Type B pancreatic cell (in vitro differentiated cells): Measurements from ENCODE around the gene MT1M. TPM values are rescaled to one million over a fixed set of nuclear protein-coding genes. Genes with fewer than 3 reads are reported as not detected.
A peak's percentile ranks its signal among the peaks of the same experiment; 100 is the strongest.

Source experiments
- DNase-seq: peaks from one replicate; pipeline ENCODE4 v3.0.0; 2021; ENCODE audit warnings: mixed read lengths; ENCODE audit not compliant: unreplicated experiment; ENCODE audit errors: extremely low spot score
- H3K27ac Mint-ChIP-seq: 2 replicates; pipeline ENCODE4 v1.8.0; 2021; ENCODE audit warnings: mild to moderate bottlenecking, mixed read lengths
- H3K27me3 Mint-ChIP-seq: 2 replicates; pipeline ENCODE4 v1.8.0; 2021; ENCODE audit warnings: mixed read lengths
- H3K36me3 Mint-ChIP-seq: 2 replicates; pipeline ENCODE4 v1.8.0; 2021; ENCODE audit warnings: mixed read lengths
- H3K4me1 Mint-ChIP-seq: one replicate; pipeline ENCODE4 v1.8.0; 2021; ENCODE audit warnings: mixed read lengths; ENCODE audit not compliant: unreplicated experiment
- H3K4me3 Mint-ChIP-seq: 2 replicates; pipeline ENCODE4 v1.8.0; 2021; ENCODE audit warnings: mild to moderate bottlenecking, mixed read lengths
- H3K9me3 Mint-ChIP-seq: 2 replicates; pipeline ENCODE4 v1.8.0; 2021; ENCODE audit warnings: mixed read lengths
- total RNA-seq: library from RNA; stranded (reverse); gene quantifications from 2 replicates; pipeline ENCODE4 v1.2.1, GENCODE V29; 2021; ENCODE audit warnings: low replicate concordance
- TF ChIP-seq, protein P1 (sequence below): fragments of 200-600 bp; sonication (generic); conservative IDR thresholded peaks from 2 replicates; pipeline ENCODE4 v1.5.0; 2021; ENCODE audit warnings: antibody characterized with exemption, mild to moderate bottlenecking

Gene MT1M
- total RNA-seq, 1 donor from 2014 or later, result not detected

GRCh38 chr16:56636616-56637413, 4.4 kb downstream of the MT1M start:
- Mint-ChIP-seq H3K36me3 (no peaks in the 10 kb centered on the region), H3K4me3 (no peak overlapping the region), H3K27ac (no peak overlapping the region), H3K27me3 (peaks cover 96% of the 10 kb centered on the region), H3K9me3 (no peaks in the 10 kb centered on the region), H3K4me1 (peaks cover 9% of the 10 kb centered on the region)
- no peak for DNase-seq
- TF ChIP-seq, protein P1, sequence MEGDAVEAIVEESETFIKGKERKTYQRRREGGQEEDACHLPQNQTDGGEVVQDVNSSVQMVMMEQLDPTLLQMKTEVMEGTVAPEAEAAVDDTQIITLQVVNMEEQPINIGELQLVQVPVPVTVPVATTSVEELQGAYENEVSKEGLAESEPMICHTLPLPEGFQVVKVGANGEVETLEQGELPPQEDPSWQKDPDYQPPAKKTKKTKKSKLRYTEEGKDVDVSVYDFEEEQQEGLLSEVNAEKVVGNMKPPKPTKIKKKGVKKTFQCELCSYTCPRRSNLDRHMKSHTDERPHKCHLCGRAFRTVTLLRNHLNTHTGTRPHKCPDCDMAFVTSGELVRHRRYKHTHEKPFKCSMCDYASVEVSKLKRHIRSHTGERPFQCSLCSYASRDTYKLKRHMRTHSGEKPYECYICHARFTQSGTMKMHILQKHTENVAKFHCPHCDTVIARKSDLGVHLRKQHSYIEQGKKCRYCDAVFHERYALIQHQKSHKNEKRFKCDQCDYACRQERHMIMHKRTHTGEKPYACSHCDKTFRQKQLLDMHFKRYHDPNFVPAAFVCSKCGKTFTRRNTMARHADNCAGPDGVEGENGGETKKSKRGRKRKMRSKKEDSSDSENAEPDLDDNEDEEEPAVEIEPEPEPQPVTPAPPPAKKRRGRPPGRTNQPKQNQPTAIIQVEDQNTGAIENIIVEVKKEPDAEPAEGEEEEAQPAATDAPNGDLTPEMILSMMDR, result no peak

DNA sequence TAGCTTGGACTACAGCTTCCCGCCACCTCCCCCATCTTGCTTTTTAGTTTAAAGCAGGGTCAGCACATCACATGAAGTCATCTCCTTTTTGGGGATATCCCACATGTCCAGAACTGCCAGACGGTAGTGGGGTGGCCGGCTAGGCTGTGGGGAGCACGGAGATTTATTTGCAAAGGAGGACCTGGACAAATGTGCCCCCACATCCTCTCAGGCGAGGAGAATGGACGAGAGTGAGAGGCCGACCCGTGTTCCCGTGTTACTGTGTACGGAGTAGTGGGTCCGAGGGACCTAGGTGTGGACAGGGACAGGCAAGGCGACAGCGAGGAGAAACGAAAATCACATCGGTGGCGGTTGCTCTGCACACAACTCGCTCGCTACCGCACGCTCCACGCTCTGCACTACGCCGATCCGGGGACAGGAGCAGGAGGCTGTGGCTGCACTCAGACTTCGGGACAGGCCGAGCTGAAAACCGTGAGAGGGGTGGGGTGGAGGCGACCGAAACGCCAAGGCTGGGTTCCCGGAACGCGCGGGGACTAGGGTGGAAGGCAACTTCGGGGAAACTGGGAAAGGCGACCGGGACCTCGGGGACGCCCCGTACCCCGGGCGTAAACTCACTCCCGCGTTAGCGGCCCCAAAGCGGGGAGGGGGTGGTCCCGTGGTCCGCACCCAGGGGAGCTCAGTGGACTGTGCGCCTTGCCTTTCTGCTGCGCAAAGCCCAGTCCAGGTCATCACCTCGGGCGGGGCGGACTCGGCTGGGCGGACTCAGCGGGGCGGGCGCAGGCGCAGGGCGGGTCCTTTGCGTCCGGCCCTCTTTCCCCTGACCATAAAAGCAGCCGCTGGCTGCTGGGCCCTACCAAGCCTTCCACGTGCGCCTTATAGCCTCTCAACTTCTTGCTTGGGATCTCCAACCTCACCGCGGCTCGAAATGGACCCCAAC, 5.6 kb downstream of the MT1M start, which contains the start of gene MT1A:
MT1A (plus strand) TSS at position 853 of the 937 bp plus-strand sequence; CDS start at position 926, 73 bp downstream.
- DNase-seq, result no peak
- Mint-ChIP-seq H3K9me3 (no peaks in the 10 kb centered on the region), H3K36me3 (no peaks in the 10 kb centered on the region), H3K27me3 (peaks cover 97% of the 10 kb centered on the region), H3K4me1 (peaks cover 5% of the 10 kb centered on the region), H3K27ac (no peak within 1 kb of the TSS), H3K4me3 (peak within 1 kb of the TSS; percentile 81)
- TF ChIP-seq, protein P1, result no peak

- Mint-ChIP-seq H3K27ac (no peak overlapping the region), H3K4me1 (peaks cover 5% of the 10 kb centered on the region)
These were observed 6.6 kb downstream of the MT1M start for GRCh38 chr16:56639045-56639444.

DNA sequence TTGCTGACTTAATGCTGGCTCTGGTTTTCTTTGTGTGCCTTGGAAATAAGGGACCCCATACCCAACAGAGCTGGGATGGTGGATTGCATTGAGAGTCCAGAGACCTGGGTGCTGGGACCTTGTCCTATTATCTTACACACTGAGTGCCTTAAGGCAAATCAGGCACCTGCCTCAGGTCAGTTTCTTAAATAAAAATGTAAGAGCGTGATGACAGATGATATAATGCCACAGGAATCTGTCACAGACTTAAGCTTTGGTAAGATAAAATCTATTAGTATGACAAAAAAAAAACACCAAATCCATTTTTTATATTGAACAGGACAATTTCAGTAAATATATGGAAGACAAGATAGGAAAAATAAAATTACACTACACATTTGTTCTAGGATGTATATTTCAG, 7.6 kb downstream of the MT1M start:
- Mint-ChIP-seq H3K27me3 (peaks cover 95% of the 10 kb centered on the region), H3K36me3 (no peaks in the 10 kb centered on the region), H3K4me1 (peaks cover 5% of the 10 kb centered on the region), H3K27ac (no peak overlapping the region), H3K9me3 (no peaks in the 10 kb centered on the region), H3K4me3 (no peak overlapping the region)
- TF ChIP-seq, protein P1, result no peak
- no peak for DNase-seq

More at GRCh38 chr16:56639045-56639444, 6.6 kb downstream of the MT1M start:
- Mint-ChIP-seq H3K4me3 (no peak overlapping the region), H3K9me3 (no peaks in the 10 kb centered on the region), H3K36me3 (no peaks in the 10 kb centered on the region), H3K27me3 (peaks cover 95% of the 10 kb centered on the region)
- no peak for DNase-seq
- TF ChIP-seq, protein P1, result no peak

DNA sequence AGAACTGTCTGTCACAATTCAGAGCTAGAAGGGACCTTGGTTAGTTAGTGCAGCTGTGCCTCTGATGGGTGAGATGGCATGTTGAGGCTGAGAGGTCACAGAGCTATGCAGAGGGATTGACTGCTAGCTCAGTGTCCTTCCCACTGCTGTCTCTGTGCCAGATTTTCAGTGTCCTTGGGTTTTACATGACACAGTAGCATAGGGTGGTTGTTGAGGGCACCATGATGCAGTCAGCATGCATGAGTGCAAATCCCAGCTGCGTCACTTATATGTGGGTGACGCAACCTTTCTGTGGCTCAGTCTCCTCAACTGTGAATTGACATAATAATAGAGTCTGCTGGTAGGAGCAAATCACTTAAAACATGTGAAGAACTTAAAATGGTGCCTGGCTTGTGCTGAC, 8.7 kb downstream of the MT1M start:
- no peaks in the 10 kb centered on the region for H3K36me3 Mint-ChIP-seq
- TF ChIP-seq, protein P1, result no peak
- DNase-seq, result no peak
- H3K27me3 Mint-ChIP-seq, result peaks cover 97% of the 10 kb centered on the region
- no peak overlapping the region for H3K27ac Mint-ChIP-seq
- H3K4me3 Mint-ChIP-seq, result no peak overlapping the region
- no peaks in the 10 kb centered on the region for H3K9me3 Mint-ChIP-seq
- H3K4me1 Mint-ChIP-seq, result peaks cover 5% of the 10 kb centered on the region
